HCT116 (cell line): ENCODE data around the gene FAAH2. TPM values are rescaled to one million over a fixed set of nuclear protein-coding genes. Genes with fewer than 3 reads are reported as not detected.

ENCODE experiments used
- ATAC-seq: fragments of 200-7000 bp; cut with Tn5 transposase; 2 replicates; pipeline ENCODE4 v1.9.1; 2020; ENCODE audit warnings: mild to moderate bottlenecking, moderate library complexity
- BruUV-seq: library from RNA; stranded (reverse); fragments of 400-500 nt; replicated peaks from 2 replicates; lab custom pipeline; 2021; lab: Mats Ljungman, UMichigan
- CTCF ChIA-PET: fragments of 300-600 bp; sonication (Branson Sonifier 250); formaldehyde crosslinking; loops from one replicate; lab custom pipeline; 2021; ENCODE audit warnings: antibody characterized with exemption; lab: Charles Lee
- POLR2A ChIA-PET: fragments of 300-600, 350-600 bp; sonication (Branson Sonifier 250); formaldehyde crosslinking; loops from one replicate; lab custom pipeline; 2021; ENCODE audit warnings: antibody characterized with exemption; lab: Charles Lee
- RAD21 ChIA-PET, 2 experiments: fragments of 300-600 bp; sonication (Branson Sonifier 250); formaldehyde crosslinking; loops; one replicate each; lab custom pipeline; 2023; ENCODE audit warnings: low total read pairs in 2 of 2; ENCODE audit not compliant: uncharacterized antibody in 2 of 2, unreplicated experiment in 2 of 2, low non-redundant PET in 1 of 2; lab: Charles Lee
- DNase-seq: peaks from one replicate; pipeline ENCODE4 v3.0.0-alpha.2; 2010; ENCODE audit warnings: low read depth, low spot score
- H2AFZ ChIP-seq: fragments of 200-600 bp; shearing (Covaris generic), sonication (generic); 2 replicates; pipeline ENCODE4 v1.6.1; 2017; ENCODE audit warnings: low read depth, mixed run types, mixed read lengths, antibody characterized with exemption, low read length; ENCODE audit not compliant: poor library complexity, severe bottlenecking
- H3K27ac ChIP-seq: 2 replicates; pipeline ENCODE4 v1.5.1; 2012; ENCODE audit warnings: low read depth, low read length
- H3K27me3 ChIP-seq: fragments of 200-600 bp; sonication (generic); 2 replicates; pipeline ENCODE4 v1.6.1; 2016; ENCODE audit warnings: mixed run types, low read length, mixed read lengths; ENCODE audit not compliant: insufficient read depth
- H3K36me3 ChIP-seq, 2 experiments: fragments of 200-500 bp in 1 of 2; fragments of 200-600 bp in 1 of 2; sonication (Bioruptor generic) in 1 of 2; sonication (generic) in 1 of 2; 2 replicates each; pipeline versions ENCODE4 v1.5.1 to v1.6.1; 2014 to 2016; ENCODE audit warnings: low read length in 2 of 2, inconsistent platforms in 1 of 2, mixed read lengths in 1 of 2, mixed run types in 1 of 2; ENCODE audit not compliant: insufficient read depth in 2 of 2, control insufficient read depth in 1 of 2
- H3K4me1 ChIP-seq, 2 experiments: fragments of 200-600 bp in 1 of 2; sonication (generic) in 1 of 2; 2 replicates each; pipeline versions ENCODE4 v1.5.1 to v1.6.1; 2012 to 2017; ENCODE audit warnings: low read length in 2 of 2, inconsistent platforms in 1 of 2, mild to moderate bottlenecking in 1 of 2, mixed read lengths in 1 of 2, mixed run types in 1 of 2, moderate library complexity in 1 of 2; ENCODE audit not compliant: insufficient read depth in 2 of 2, control insufficient read depth in 1 of 2
- H3K4me2 ChIP-seq: fragments of 200-600 bp; sonication (generic); 2 replicates; pipeline ENCODE4 v1.6.1; 2017; ENCODE audit warnings: mixed run types, low read length, mixed read lengths
- H3K4me3 ChIP-seq, 2 experiments: fragments of 200-600 bp in 1 of 2; sonication (generic) in 1 of 2; replicated peaks in 1 of 2; 2 replicates each; pipeline ENCODE4 v1.5.1; 2011 to 2016; ENCODE audit warnings: low read length in 2 of 2, control low read depth in 1 of 2, low read depth in 1 of 2, mild to moderate bottlenecking in 1 of 2, mixed read lengths in 1 of 2, mixed run types in 1 of 2
- H3K79me2 ChIP-seq: fragments of 200-600 bp; sonication (generic); 2 replicates; pipeline ENCODE4 v1.6.1; 2017; ENCODE audit warnings: mild to moderate bottlenecking, mixed run types, low read length, moderate library complexity, mixed read lengths; ENCODE audit not compliant: insufficient read depth
- H3K9ac ChIP-seq: fragments of 200-600 bp; sonication (generic); 2 replicates; pipeline ENCODE4 v1.6.1; 2016; ENCODE audit warnings: low read length, mixed read lengths
- H3K9me2 ChIP-seq: fragments of 200-600 bp; sonication (generic), shearing (Covaris generic); 2 replicates; pipeline ENCODE4 v1.6.1; 2017; ENCODE audit warnings: mixed run types, mild to moderate bottlenecking, moderate library complexity; ENCODE audit not compliant: insufficient read depth
- H3K9me3 ChIP-seq, 2 experiments: fragments of 200-500 bp in 1 of 2; fragments of 200-600 bp in 1 of 2; sonication (Bioruptor generic) in 1 of 2; sonication (generic) in 1 of 2; 2 replicates each; pipeline ENCODE4 v1.6.1; 2014 to 2017; ENCODE audit warnings: low read length in 2 of 2, mixed read lengths in 2 of 2, inconsistent platforms in 1 of 2, low read depth in 1 of 2, mild to moderate bottlenecking in 1 of 2, mixed run types in 1 of 2, moderate library complexity in 1 of 2; ENCODE audit not compliant: control insufficient read depth in 1 of 2, insufficient read depth in 1 of 2
- H4K20me1 ChIP-seq: fragments of 200-600 bp; sonication (generic), shearing (Covaris generic); 2 replicates; pipeline ENCODE4 v1.6.1; 2017; ENCODE audit warnings: mixed run types, mild to moderate bottlenecking, moderate library complexity; ENCODE audit not compliant: insufficient read depth
- CTCF ChIP-seq, 3 experiments: fragments of 200-600 bp in 1 of 3; sonication (generic) in 1 of 3; IDR thresholded peaks in 2 of 3; conservative IDR thresholded peaks in 1 of 3; 2 replicates each; pipeline ENCODE4 v1.5.1; 2012 to 2017; ENCODE audit warnings: low read depth in 2 of 3, low read length in 2 of 3, antibody characterized with exemption in 1 of 3, borderline replicate concordance in 1 of 3, control low read depth in 1 of 3, mild to moderate bottlenecking in 1 of 3, mixed read lengths in 1 of 3, mixed run types in 1 of 3, moderate library complexity in 1 of 3; ENCODE audit not compliant: insufficient read depth in 1 of 3
- JUND ChIP-seq: IDR thresholded peaks from 2 replicates; pipeline ENCODE4 v1.6.1; 2012
- MAX ChIP-seq: IDR thresholded peaks from 2 replicates; pipeline ENCODE4 v1.6.1; 2012
- RAD21 ChIP-seq: IDR thresholded peaks from 2 replicates; pipeline ENCODE4 v1.6.1; 2012; ENCODE audit warnings: low read depth, mild to moderate bottlenecking
- SP1 ChIP-seq: IDR thresholded peaks from 2 replicates; pipeline ENCODE4 v1.6.1; 2012; ENCODE audit warnings: low read depth
- ZNF274 ChIP-seq: fragments of 200-500 bp; sonication (Bioruptor generic); IDR thresholded peaks from 2 replicates; pipeline ENCODE4 v1.6.1; 2014; ENCODE audit warnings: mild to moderate bottlenecking, low read depth, low read length, inconsistent platforms
- intact Hi-C: fragments of 100-400 bp; cut with micrococcal nuclease; formaldehyde crosslinking; loops from 2 replicates; pipeline ENCODE4 v1.10.0; 2022
- total RNA-seq: library from RNA; stranded (reverse); gene quantifications from one replicate; pipeline ENCODE4 v1.2.1, GENCODE V29; 2021; ENCODE audit not compliant: unreplicated experiment

Gene FAAH2
- total RNA-seq, 1 experiment from 2014 or later: 6.1 TPM

DNA sequence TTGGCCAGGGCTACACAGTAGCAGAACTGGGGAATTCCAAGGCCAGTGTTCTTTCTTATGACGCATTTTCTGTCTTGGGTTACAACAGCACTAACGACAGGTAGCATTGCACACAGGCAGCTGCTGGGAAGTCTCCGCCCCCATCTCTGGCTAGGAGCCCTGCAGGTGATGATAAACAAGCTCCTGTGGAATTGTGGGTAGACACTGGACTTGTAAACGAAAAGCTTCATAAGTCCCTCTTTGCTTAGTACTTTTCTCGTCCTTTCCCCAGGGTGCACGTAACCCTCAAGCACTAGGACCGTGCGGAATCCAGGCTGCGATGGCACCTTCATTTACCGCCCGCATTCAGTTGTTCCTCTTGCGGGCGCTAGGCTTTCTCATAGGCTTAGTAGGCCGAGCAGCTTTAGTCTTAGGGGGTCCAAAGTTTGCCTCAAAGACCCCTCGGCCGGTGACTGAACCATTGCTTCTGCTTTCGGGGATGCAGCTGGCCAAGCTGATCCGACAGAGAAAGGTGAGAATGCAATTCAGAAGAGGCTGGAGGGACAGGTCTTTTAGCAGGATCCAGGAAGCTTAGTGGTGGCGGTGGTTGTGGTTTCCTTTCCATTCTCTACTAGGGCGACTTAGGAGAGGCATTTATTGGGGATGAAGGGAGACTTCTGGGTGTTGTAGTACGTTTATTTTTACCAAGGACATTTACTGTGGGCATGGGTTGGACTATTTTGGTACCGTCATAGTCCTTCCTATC lies at the start of gene FAAH2 (continued):
- TF ChIP-seq CTCF (IDR thresholded peaks at IDR 0.05 in 2 of 3, conservative IDR thresholded peaks at IDR 0.05 in 1 of 3; ENCODE audit: borderline replicate concordance in 1 of 3, insufficient read depth in 1 of 3, low read depth in 2 of 3, low read length in 2 of 3): 0 out of 6 replicates have a peak, but pooled peaks of 1 of the 3 experiments have one; percentile 4
- TF ChIP-seq JUND: peak; percentile 29
- TF ChIP-seq ZNF274: no peak
- peak; percentile 65 for TF ChIP-seq MAX
- TF ChIP-seq RAD21: no peak

DNA sequence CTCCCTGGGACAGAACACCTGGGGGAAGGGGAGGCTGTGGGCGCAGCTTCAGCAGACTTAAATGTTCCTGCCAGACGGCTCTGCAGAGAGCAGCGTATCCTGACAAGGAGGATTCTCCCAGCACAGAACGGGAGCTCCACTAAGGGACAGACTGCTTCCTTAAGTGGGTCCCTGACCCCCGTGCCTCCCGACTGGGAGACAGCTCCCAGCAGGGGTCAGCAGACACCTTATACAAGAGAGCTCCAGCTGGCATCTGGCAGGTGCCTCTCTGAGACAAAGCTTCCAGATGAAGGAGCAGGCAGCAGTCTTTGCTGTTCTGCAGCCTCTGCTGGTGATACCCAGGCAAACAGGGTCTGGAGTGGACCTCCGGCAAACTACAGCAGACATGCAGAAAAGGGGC lies 44.5 kb upstream of the FAAH2 start:
- Histone ChIP-seq H3K9me3 (no peaks in the 10 kb centered on the region), H3K9me2 (no peaks in the 10 kb centered on the region), H3K27me3 (no peaks in the 10 kb centered on the region), H3K9ac (no peak overlapping the region), H3K4me2 (no peak overlapping the region), H3K27ac (no peak overlapping the region), H4K20me1 (no peaks in the 10 kb centered on the region), H3K4me1 (no peaks in the 10 kb centered on the region), H3K79me2 (no peaks in the 10 kb centered on the region), H3K36me3 (no peaks in the 10 kb centered on the region), H2AFZ (no peak overlapping the region), H3K4me3 (no peak overlapping the region)
- ChIA-PET CTCF (no interaction called here), RAD21 (no interaction called here), POLR2A (no interaction called here)
- peak; percentile 18; the same call in 1 of the 2 replicates for TF ChIP-seq RAD21
- TF ChIP-seq JUND: no peak
- TF ChIP-seq SP1: no peak
- ATAC-seq (no peak), DNase-seq (no peak)
- intact Hi-C loops: no loop called here
- BruUV-seq: no TSS peak
